ENCODE data around the gene AMOTL2. TPM values are rescaled to one million over a fixed set of nuclear protein-coding genes. Genes with fewer than 3 reads are reported as not detected.

The AMOTL2 gene
- total and polyA plus RNA-seq, 2 experiments from 2014 or later = 17.9 to 102 TPM

- TF ChIP-seq ZNF462 (CRISPR knock-in tag; IDR thresholded peaks at IDR 0.05) (no peak), CTCF (conservative IDR thresholded peaks at IDR 0.05; ENCODE audit: low read depth in 2 of 2) (no peak), ZNF114 (CRISPR knock-in tag; IDR thresholded peaks at IDR 0.05) (no peak), ETS1 (IDR thresholded peaks at IDR 0.05) (no peak)
Observed at GRCh38 chr3:134328846-134329245, 45.4 kb downstream of the AMOTL2 start (continued).

GRCh38 chr3:134328147-134328591, 46.1 kb downstream of the AMOTL2 start:
- no peak for ATAC-seq
- peak overlapping the region; percentile 4; the same call in 1 of the 2 replicates for H3K27ac Mint-ChIP-seq
- peaks cover 50% of the 10 kb centered on the region for H3K4me1 ChIP-seq (ENCODE audit: insufficient read depth)
- no peak for TF ChIP-seq EZH2 (IDR thresholded peaks at IDR 0.05; ENCODE audit: low read depth, unreplicated experiment)
- TF ChIP-seq ZNF462 (CRISPR knock-in tag; IDR thresholded peaks at IDR 0.05) = no peak
- no peak for TF ChIP-seq NANOG (IDR thresholded peaks at IDR 0.05; ENCODE audit: borderline replicate concordance)

More at GRCh38 chr3:134328147-134328591, 46.1 kb downstream of the AMOTL2 start:
- Mint-ChIP-seq H3K27me3 (ENCODE audit: insufficient read depth, low read depth, poor library complexity) (peaks cover 11% of the 10 kb centered on the region), H3K36me3 (ENCODE audit: low read depth) (no peaks in the 10 kb centered on the region; the same call in 2 of the 3 replicates), H3K4me3 (no peak overlapping the region), H3K4me1 (peaks cover 56% of the 10 kb centered on the region), H3K9me3 (no peaks in the 10 kb centered on the region; the same call in 2 of the 3 replicates)
- no peak overlapping the region for H2AFZ ChIP-seq
- peak overlapping the region; percentile 95; the same call in 1 of the 2 replicates for H3K27ac ChIP-seq (ENCODE audit: low read depth)
- no peak overlapping the region for H3K4me3 ChIP-seq
- no peaks in the 10 kb centered on the region for H4K20me1 ChIP-seq (replicated peaks; ENCODE audit: insufficient read depth)
- 0 out of 2 replicates have a peak overlapping the region, but pooled peaks have one; percentile 30 for H3K4me2 ChIP-seq
- no peaks in the 10 kb centered on the region for H3K79me2 ChIP-seq (replicated peaks; ENCODE audit: insufficient read depth)
- 0 out of 2 replicates have a peak, but pooled peaks cover 3% of the 10 kb centered on the region for H3F3A ChIP-seq (replicated peaks; ENCODE audit: low read depth)
- no peaks in the 10 kb centered on the region for H3K27me3 ChIP-seq (ENCODE audit: insufficient read depth)
- no peak for DNase-seq (ENCODE audit: low spot score)
- no peaks in the 10 kb centered on the region for H3K9me2 ChIP-seq (ENCODE audit: insufficient read depth)
- H3K36me3 ChIP-seq (ENCODE audit: insufficient read depth) = no peaks in the 10 kb centered on the region
